ENCODE results near the gene CACNA1G.

GRCh38 chr17:50561746-50562141 lies 1.2 kb downstream of the CACNA1G start:
- TF ChIP-seq CTCF (IDR thresholded peaks at IDR 0.05; ENCODE audit: borderline replicate concordance, extremely low read depth, low read length, poor library complexity, severe bottlenecking) (no peak), EZH2 (IDR thresholded peaks at IDR 0.05; ENCODE audit: borderline replicate concordance, low read depth, low read length, severe bottlenecking) (no peak)
